HepG2 (cell line): Measurements from ENCODE around the gene IL17RC. TPM values are rescaled to one million over a fixed set of nuclear protein-coding genes. Genes with fewer than 3 reads are reported as not detected.

ENCODE experiments used
- ATAC-seq: fragments of 200-7000 bp; cut with Tn5 transposase; 3 replicates; pipeline ENCODE4 v1.9.1; 2020; ENCODE audit warnings: mild to moderate bottlenecking, moderate library complexity
- BruUV-seq: library from RNA; stranded (reverse); fragments of 400-500 nt; replicated peaks from 2 replicates; lab custom pipeline; 2021; lab: Mats Ljungman, UMichigan
- CTCF ChIA-PET: fragments of 300-600 bp; formaldehyde crosslinking; extraction: SDS; loops from one replicate; lab custom pipeline; 2021; ENCODE audit warnings: low total read pairs, inconsistent platforms, low intra/inter-chr PET ratio; lab: Yijun Ruan, JAX
- POLR2A ChIA-PET: fragments of 350-600 bp; sonication (Branson Sonifier 250); formaldehyde crosslinking; loops from one replicate; lab custom pipeline; 2020; ENCODE audit warnings: antibody characterized with exemption, inconsistent platforms; lab: Yijun Ruan, JAX
- DNase-seq: peaks from one replicate; pipeline ENCODE4 v3.0.0-alpha.2; 2015; ENCODE audit warnings: low spot score
- FAIRE-seq: peaks from 3 replicates; lab custom pipeline; 2011; peaks lifted over from hg19 to GRCh38; lab: Jason Lieb, UNC
- H2AFZ ChIP-seq: one replicate; pipeline ENCODE4 v1.6.1; 2011; ENCODE audit warnings: low read length, inconsistent platforms
- H3K27ac ChIP-seq: fragments of 300-600 bp; 3 replicates; pipeline ENCODE4 v1.8.0; 2011; ENCODE audit warnings: mixed run types, mild to moderate bottlenecking, mixed read lengths, low read length, inconsistent platforms; ENCODE audit not compliant: insufficient read depth; ENCODE audit errors: extremely low read length
- H3K27me3 ChIP-seq, 2 experiments: fragments of 200-600 bp in 1 of 2; 2 replicates in 1 of 2; 3 replicates in 1 of 2; pipeline versions ENCODE4 v1.6.0 to v1.8.0; 2011; ENCODE audit warnings: low read length in 2 of 2, mild to moderate bottlenecking in 2 of 2, moderate library complexity in 2 of 2, inconsistent platforms in 1 of 2; ENCODE audit not compliant: insufficient read depth in 2 of 2, control insufficient read depth in 1 of 2
- H3K36me3 ChIP-seq, 2 experiments: fragments of 200-600 bp in 1 of 2; replicated peaks in 1 of 2; 2 replicates in 1 of 2; 3 replicates in 1 of 2; pipeline versions ENCODE4 v1.5.1 to v1.8.0; 2011; ENCODE audit warnings: low read length in 2 of 2, inconsistent platforms in 1 of 2; ENCODE audit not compliant: insufficient read depth in 2 of 2, control insufficient read depth in 1 of 2
- H3K4me1 ChIP-seq: 2 replicates; pipeline ENCODE4 v1.5.1; 2012; ENCODE audit warnings: low read length, inconsistent platforms; ENCODE audit not compliant: insufficient read depth
- H3K4me2 ChIP-seq: 2 replicates; pipeline ENCODE4 v1.6.0; 2011; ENCODE audit warnings: low read depth, low read length, inconsistent platforms
- H3K4me3 ChIP-seq, 3 experiments: fragments of 200-600 bp in 1 of 3; sonication (generic), shearing (Covaris generic) in 1 of 3; replicated peaks in 1 of 3; 2 replicates each; pipeline ENCODE4 v1.5.1; 2011 to 2016; ENCODE audit warnings: low read length in 3 of 3, inconsistent platforms in 2 of 3, low read depth in 2 of 3, mild to moderate bottlenecking in 2 of 3, control low read depth in 1 of 3, mixed read lengths in 1 of 3; ENCODE audit not compliant: insufficient read depth in 1 of 3
- H3K79me2 ChIP-seq: one replicate; pipeline ENCODE4 v1.6.1; 2011; ENCODE audit warnings: low read length, inconsistent platforms; ENCODE audit not compliant: insufficient read depth
- H3K9ac ChIP-seq: 2 replicates; pipeline ENCODE4 v1.6.0; 2011; ENCODE audit warnings: mild to moderate bottlenecking, low read depth, low read length, inconsistent platforms; ENCODE audit not compliant: insufficient read depth
- H3K9me3 ChIP-seq: 2 replicates; pipeline ENCODE4 v1.5.1; 2012; ENCODE audit warnings: mild to moderate bottlenecking, low read length
- H4K20me1 ChIP-seq: 2 replicates; pipeline ENCODE4 v1.6.0; 2011; ENCODE audit warnings: inconsistent platforms, mild to moderate bottlenecking, low read length, moderate library complexity; ENCODE audit not compliant: insufficient read depth
- KLF6 ChIP-seq: IDR thresholded peaks from 2 replicates; pipeline ENCODE4 v1.8.0; 2016; ENCODE audit warnings: missing biosample characterization, missing genetic modification reagents
- MBNL3 ChIP-seq: fragments of 250-450 bp; sonication (Bioruptor Pico); conservative IDR thresholded peaks from 2 replicates; pipeline ENCODE4 v1.8.0; 2022; ENCODE audit warnings: mild to moderate bottlenecking, inconsistent platforms
- MED13 ChIP-seq: sonication (generic); formaldehyde crosslinking; IDR thresholded peaks from 2 replicates; pipeline ENCODE4 v1.5.0; 2020; ENCODE audit warnings: missing genetic modification reagents
- NKX3-1 ChIP-seq: sonication (generic); formaldehyde crosslinking; IDR thresholded peaks from 2 replicates; pipeline ENCODE4 v1.5.0; 2020; ENCODE audit warnings: missing genetic modification reagents
- NR1H2 ChIP-seq: sonication (generic); formaldehyde crosslinking; IDR thresholded peaks from 2 replicates; pipeline ENCODE4 v1.8.1; 2022; ENCODE audit warnings: low read depth, missing genetic modification reagents, borderline replicate concordance
- RARG ChIP-seq: sonication (generic); formaldehyde crosslinking; IDR thresholded peaks from 2 replicates; pipeline ENCODE4 v1.4.0; 2020; ENCODE audit warnings: low read depth, mild to moderate bottlenecking, missing genetic modification reagents
- SNAPC2 ChIP-seq: sonication (generic); formaldehyde crosslinking; IDR thresholded peaks from 2 replicates; pipeline ENCODE4 v1.8.1; 2022; ENCODE audit warnings: mild to moderate bottlenecking, missing genetic modification reagents
- STAT5B ChIP-seq: sonication (generic); formaldehyde crosslinking; IDR thresholded peaks from 2 replicates; pipeline ENCODE4 v1.4.0; 2020; ENCODE audit warnings: missing genetic modification reagents
- ZNF614 ChIP-seq: IDR thresholded peaks from 2 replicates; pipeline ENCODE4 v1.6.1; 2018; ENCODE audit warnings: missing biosample characterization, missing genetic modification reagents, inconsistent platforms, borderline replicate concordance
- ZNF883 ChIP-seq: sonication (generic); formaldehyde crosslinking; IDR thresholded peaks from 2 replicates; pipeline ENCODE4 v1.5.1; 2020; ENCODE audit warnings: mild to moderate bottlenecking, missing genetic modification reagents; ENCODE audit errors: not compliant biosample characterization
- WGBS: methylation state at CpG from one replicate; pipeline ENCODE4 v1.1.6; 2017; ENCODE audit warnings: low lambda C conversion rate; 5-methylcytosine and 5-hydroxymethylcytosine counted together
- in situ Hi-C: cut with HindIII; loops from 2 replicates; pipeline ENCODE4 v1.10.0; 2017; ENCODE audit warnings: low pct_unique_long_range_greater_than_20kb; ENCODE audit not compliant: extremely low pct_ligation_motif_present
- intact Hi-C: fragments of 100-400 bp; cut with micrococcal nuclease; formaldehyde crosslinking; loops from one replicate; pipeline ENCODE4 v1.10.0; 2022; ENCODE audit not compliant: unreplicated experiment
- polyA plus RNA-seq, 8 experiments: library from polyadenylated mRNA; depleted of rRNA in 3 of 8; stranded (reverse) in 7 of 8; unstranded in 1 of 8; fragments of >200 nt; fragmentation: Illumina TruSeq in 4 of 8; extraction: Trizol in 4 of 8; gene quantifications; 2 replicates each; pipeline versions ENCODE4 v1.2.1 to v1.2.3, GENCODE V29; 2011 to 2016; ENCODE audit warnings: low read depth in 4 of 8, missing spikeins in 1 of 8, mixed read lengths in 1 of 8; ENCODE audit not compliant: insufficient read depth in 1 of 8
- total RNA-seq, 5 experiments: library from RNA; depleted of rRNA; stranded (reverse); fragments of >200 nt; fragmentation: Illumina TruSeq; extraction: Trizol; gene quantifications; 2 replicates each; pipeline ENCODE4 v1.2.3, GENCODE V29; 2016; ENCODE audit warnings: low read depth in 1 of 5
- TF ChIP-seq, protein P1 (sequence below): sonication (generic); formaldehyde crosslinking; IDR thresholded peaks from 2 replicates; pipeline ENCODE4 v1.4.0; 2020; ENCODE audit warnings: missing genetic modification reagents
- TF ChIP-seq, protein P2 (sequence below): IDR thresholded peaks from 2 replicates; pipeline ENCODE4 v1.6.1; 2016; ENCODE audit warnings: mild to moderate bottlenecking
- TF ChIP-seq, protein P3 (sequence below): sonication (generic); formaldehyde crosslinking; IDR thresholded peaks from 2 replicates; pipeline ENCODE4 v1.8.1; 2023; ENCODE audit warnings: missing genetic modification reagents, mild to moderate bottlenecking, borderline replicate concordance
- TF ChIP-seq, protein P4 (sequence below): IDR thresholded peaks from 2 replicates; pipeline ENCODE4 v1.6.1; 2012; ENCODE audit warnings: low read depth, low read length, improper control_type of control experiment
- TF ChIP-seq, protein P5 (sequence below): sonication (generic); formaldehyde crosslinking; IDR thresholded peaks from 2 replicates; pipeline ENCODE4 v1.8.0; 2023; ENCODE audit warnings: mild to moderate bottlenecking, missing genetic modification reagents

IL17RC gene
- total and polyA plus RNA-seq, 2 of the 13 experiments (the other 11 are each of a cell fraction or from before 2014, with no cell fraction given), result 20.7 to 24.0 TPM

DNA sequence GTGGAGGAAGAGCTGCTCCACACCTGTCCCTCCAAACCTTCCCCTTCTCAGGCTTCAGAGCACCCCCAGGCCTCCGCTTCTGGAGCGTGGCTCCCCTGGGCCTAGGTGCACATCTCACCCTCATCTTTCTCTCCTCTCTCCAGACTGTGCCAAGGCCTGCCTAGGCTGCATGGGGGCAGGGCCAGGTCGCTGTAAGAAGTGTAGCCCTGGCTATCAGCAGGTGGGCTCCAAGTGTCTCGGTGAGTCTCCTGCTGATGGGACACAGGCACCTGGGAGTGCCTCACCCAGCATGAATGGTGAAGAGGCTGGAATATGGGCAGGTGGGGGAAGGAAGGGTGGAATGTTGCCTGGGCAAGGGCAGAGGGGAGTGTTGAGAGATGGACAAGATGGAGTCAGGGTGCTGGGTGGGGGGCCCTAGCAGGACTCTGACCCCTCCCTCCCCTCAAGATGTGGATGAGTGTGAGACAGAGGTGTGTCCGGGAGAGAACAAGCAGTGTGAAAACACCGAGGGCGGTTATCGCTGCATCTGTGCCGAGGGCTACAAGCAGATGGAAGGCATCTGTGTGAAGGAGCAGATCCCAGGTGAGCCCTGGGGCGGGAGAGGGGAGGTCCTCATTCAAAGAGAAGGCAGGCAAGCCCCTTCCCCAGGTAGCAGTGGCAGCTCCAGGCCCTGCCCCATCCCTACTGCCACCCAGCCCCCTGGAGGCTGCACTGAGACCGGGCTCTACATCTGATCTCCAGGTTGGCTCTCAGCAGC, 26.2 kb downstream of the IL17RC start:
- H3K9ac ChIP-seq, result no peak overlapping the region
- TF ChIP-seq, protein P1, sequence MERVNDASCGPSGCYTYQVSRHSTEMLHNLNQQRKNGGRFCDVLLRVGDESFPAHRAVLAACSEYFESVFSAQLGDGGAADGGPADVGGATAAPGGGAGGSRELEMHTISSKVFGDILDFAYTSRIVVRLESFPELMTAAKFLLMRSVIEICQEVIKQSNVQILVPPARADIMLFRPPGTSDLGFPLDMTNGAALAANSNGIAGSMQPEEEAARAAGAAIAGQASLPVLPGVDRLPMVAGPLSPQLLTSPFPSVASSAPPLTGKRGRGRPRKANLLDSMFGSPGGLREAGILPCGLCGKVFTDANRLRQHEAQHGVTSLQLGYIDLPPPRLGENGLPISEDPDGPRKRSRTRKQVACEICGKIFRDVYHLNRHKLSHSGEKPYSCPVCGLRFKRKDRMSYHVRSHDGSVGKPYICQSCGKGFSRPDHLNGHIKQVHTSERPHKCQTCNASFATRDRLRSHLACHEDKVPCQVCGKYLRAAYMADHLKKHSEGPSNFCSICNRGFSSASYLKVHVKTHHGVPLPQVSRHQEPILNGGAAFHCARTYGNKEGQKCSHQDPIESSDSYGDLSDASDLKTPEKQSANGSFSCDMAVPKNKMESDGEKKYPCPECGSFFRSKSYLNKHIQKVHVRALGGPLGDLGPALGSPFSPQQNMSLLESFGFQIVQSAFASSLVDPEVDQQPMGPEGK, result no peak
- TF ChIP-seq ZNF614 (CRISPR knock-in tag) (no peak), NKX3-1 (CRISPR knock-in tag) (no peak), STAT5B (CRISPR knock-in tag) (no peak), MED13 (no peak), KLF6 (CRISPR knock-in tag) (no peak), SNAPC2 (no peak), NR1H2 (no peak), RARG (CRISPR knock-in tag) (no peak), MBNL3 (CRISPR knock-in tag) (no peak), ZNF883 (no peak)
- TF ChIP-seq, protein P2, sequence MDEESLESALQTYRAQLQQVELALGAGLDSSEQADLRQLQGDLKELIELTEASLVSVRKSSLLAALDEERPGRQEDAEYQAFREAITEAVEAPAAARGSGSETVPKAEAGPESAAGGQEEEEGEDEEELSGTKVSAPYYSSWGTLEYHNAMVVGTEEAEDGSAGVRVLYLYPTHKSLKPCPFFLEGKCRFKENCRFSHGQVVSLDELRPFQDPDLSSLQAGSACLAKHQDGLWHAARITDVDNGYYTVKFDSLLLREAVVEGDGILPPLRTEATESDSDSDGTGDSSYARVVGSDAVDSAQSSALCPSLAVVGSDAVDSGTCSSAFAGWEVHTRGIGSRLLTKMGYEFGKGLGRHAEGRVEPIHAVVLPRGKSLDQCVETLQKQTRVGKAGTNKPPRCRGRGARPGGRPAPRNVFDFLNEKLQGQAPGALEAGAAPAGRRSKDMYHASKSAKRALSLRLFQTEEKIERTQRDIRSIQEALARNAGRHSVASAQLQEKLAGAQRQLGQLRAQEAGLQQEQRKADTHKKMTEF (CRISPR knock-in tag), result no peak
- TF ChIP-seq, protein P3, sequence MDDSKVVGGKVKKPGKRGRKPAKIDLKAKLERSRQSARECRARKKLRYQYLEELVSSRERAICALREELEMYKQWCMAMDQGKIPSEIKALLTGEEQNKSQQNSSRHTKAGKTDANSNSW (CRISPR knock-in tag), result no peak
- TF ChIP-seq, protein P4, sequence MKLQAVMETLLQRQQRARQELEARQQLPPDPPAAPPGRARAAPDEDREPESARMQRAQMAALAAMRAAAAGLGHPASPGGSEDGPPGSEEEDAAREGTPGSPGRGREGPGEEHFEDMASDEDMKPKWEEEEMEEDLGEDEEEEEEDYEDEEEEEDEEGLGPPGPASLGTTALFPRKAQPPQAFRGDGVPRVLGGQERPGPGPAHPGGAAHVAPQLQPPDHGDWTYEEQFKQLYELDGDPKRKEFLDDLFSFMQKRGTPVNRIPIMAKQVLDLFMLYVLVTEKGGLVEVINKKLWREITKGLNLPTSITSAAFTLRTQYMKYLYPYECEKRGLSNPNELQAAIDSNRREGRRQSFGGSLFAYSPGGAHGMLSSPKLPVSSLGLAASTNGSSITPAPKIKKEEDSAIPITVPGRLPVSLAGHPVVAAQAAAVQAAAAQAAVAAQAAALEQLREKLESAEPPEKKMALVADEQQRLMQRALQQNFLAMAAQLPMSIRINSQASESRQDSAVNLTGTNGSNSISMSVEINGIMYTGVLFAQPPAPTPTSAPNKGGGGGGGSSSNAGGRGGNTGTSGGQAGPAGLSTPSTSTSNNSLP, result no peak
- TF ChIP-seq, protein P5, sequence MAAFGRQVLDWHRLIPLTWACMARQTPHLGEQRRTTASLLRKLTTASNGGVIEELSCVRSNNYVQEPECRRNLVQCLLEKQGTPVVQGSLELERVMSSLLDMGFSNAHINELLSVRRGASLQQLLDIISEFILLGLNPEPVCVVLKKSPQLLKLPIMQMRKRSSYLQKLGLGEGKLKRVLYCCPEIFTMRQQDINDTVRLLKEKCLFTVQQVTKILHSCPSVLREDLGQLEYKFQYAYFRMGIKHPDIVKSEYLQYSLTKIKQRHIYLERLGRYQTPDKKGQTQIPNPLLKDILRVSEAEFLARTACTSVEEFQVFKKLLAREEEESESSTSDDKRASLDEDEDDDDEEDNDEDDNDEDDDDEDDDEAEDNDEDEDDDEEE, result no peak

More for the DNA sequence above, 26.2 kb downstream of the IL17RC start:
- H3K9me3 ChIP-seq, result no peaks in the 10 kb centered on the region
- H3K4me2 ChIP-seq, result no peak overlapping the region
- ChIA-PET POLR2A (interaction anchor here (1.1 to 1.9 kb wide), 3 partner anchors 10 to 21 kb away, joined by 3 to 10 read pairs (median 9); partner anchors contain the start of gene CRELD1), CTCF (no interaction called here)
- H3K27me3 ChIP-seq, result no peaks in the 10 kb centered on the region
- in situ Hi-C loops (no loop called here), intact Hi-C loops (loop anchor here (10.0 kb wide), 1 partner anchor 62 kb away; no protein-coding TSS in a partner anchor)
- BruUV-seq, result no TSS peak
- DNase-seq, result no peak
- H3K4me1 ChIP-seq, result peaks cover 25% of the 10 kb centered on the region
- no peak overlapping the region for H2AFZ ChIP-seq
- no peak for FAIRE-seq
- peaks cover 3% of the 10 kb centered on the region for H3K79me2 ChIP-seq
- H3K4me3 ChIP-seq, result no peak overlapping the region
- over 99% methylated on average over 11 of the region's 11 CpGs for WGBS
- H3K36me3 ChIP-seq, result peaks cover 6 to 10% of the 10 kb centered on the region in 2 experiments; a peak in 4 of 5 replicates
- H4K20me1 ChIP-seq, result no peaks in the 10 kb centered on the region
- ATAC-seq, result no peak
- no peak overlapping the region for H3K27ac ChIP-seq
